Immature natural killer cell (primary cell): ENCODE data around the gene GLUD1. TPM values are rescaled to one million over a fixed set of nuclear protein-coding genes. Genes with fewer than 3 reads are reported as not detected.
"Not testable (repeated sequence)": the region's sequence is repeated elsewhere in the genome, so short reads cannot be mapped to it uniquely, and the experiment has no call there.

Source experiments
- DNase-seq, 3 donors: peaks; one replicate each; pipeline ENCODE4 v3.0.0; 2022; ENCODE audit warnings: mixed read lengths in 1 of 3
- H3K27ac Mint-ChIP-seq, 6 donors: one replicate each; pipeline ENCODE4 v1.8.0; 2020; ENCODE audit warnings: mixed read lengths in 6 of 6, mild to moderate bottlenecking in 5 of 6, inconsistent platforms in 4 of 6, moderate library complexity in 3 of 6
- H3K27me3 Mint-ChIP-seq, 3 donors: one replicate each; pipeline ENCODE4 v1.8.0; 2020 to 2021; ENCODE audit warnings: low read depth in 3 of 3, mild to moderate bottlenecking in 3 of 3, mixed read lengths in 3 of 3, moderate library complexity in 3 of 3, inconsistent platforms in 1 of 3
- H3K36me3 Mint-ChIP-seq, 3 donors: one replicate each; pipeline ENCODE4 v1.8.0; 2020; ENCODE audit warnings: mixed read lengths in 3 of 3, inconsistent platforms in 2 of 3, mild to moderate bottlenecking in 2 of 3
- H3K4me1 Mint-ChIP-seq, 2 donors: one replicate each; pipeline ENCODE4 v1.8.0; 2020; ENCODE audit warnings: inconsistent platforms in 2 of 2, mild to moderate bottlenecking in 2 of 2, mixed read lengths in 2 of 2, moderate library complexity in 1 of 2
- H3K4me3 Mint-ChIP-seq, 5 donors: one replicate each; pipeline ENCODE4 v1.8.0; 2020; ENCODE audit warnings: mild to moderate bottlenecking in 5 of 5, mixed read lengths in 5 of 5, inconsistent platforms in 3 of 5, moderate library complexity in 3 of 5
- H3K9me3 Mint-ChIP-seq, 6 donors: one replicate each; pipeline ENCODE4 v1.8.0; 2020; ENCODE audit warnings: mild to moderate bottlenecking in 6 of 6, mixed read lengths in 6 of 6, inconsistent platforms in 4 of 6, moderate library complexity in 3 of 6
- polyA plus RNA-seq, 3 donors: library from polyadenylated mRNA; unstranded; fragments of 300-500 nt; fragmentation: Illumina TruSeq; gene quantifications; one replicate each; pipeline ENCODE4 v1.2.3, GENCODE V29; 2021

The GLUD1 gene
- polyA plus RNA-seq, 3 donors from 2014 or later, result 136 to 205 (median 147) TPM

- no peak overlapping the region for H3K27ac Mint-ChIP-seq
- H3K4me1 Mint-ChIP-seq, result no peaks in the 10 kb centered on the region
- no peak for DNase-seq
- H3K36me3 Mint-ChIP-seq, result peaks cover 12 to 40% (median 12%) of the 10 kb centered on the region in 3 donors
- no peaks in the 10 kb centered on the region for H3K9me3 Mint-ChIP-seq
- H3K27me3 Mint-ChIP-seq, result peaks cover 0 to 2% (median 0%) of the 10 kb centered on the region in 3 donors
- H3K4me3 Mint-ChIP-seq, result no peak overlapping the region
These were observed 41.5 kb downstream of the GLUD1 start for GRCh38 chr10:87053111-87053510.

- Mint-ChIP-seq H3K4me3 (no peak overlapping the region), H3K36me3 (peaks cover 14 to 43% (median 24%) of the 10 kb centered on the region in 3 donors), H3K27me3 (peaks cover 0 to 2% (median 0%) of the 10 kb centered on the region in 3 donors), H3K4me1 (no peaks in the 10 kb centered on the region), H3K27ac (no peak overlapping the region), H3K9me3 (no peaks in the 10 kb centered on the region)
- DNase-seq, result no peak
These were observed 49.2 kb downstream of the GLUD1 start for GRCh38 chr10:87045434-87045938.

GRCh38 chr10:87043579-87043978 is 51.1 kb downstream of the GLUD1 start:
- not testable (repeated sequence) for H3K4me3 Mint-ChIP-seq, H3K4me1 Mint-ChIP-seq, DNase-seq, H3K9me3 Mint-ChIP-seq, H3K27ac Mint-ChIP-seq, H3K27me3 Mint-ChIP-seq
- H3K36me3 Mint-ChIP-seq, result peaks cover 10 to 31% (median 17%) of the 10 kb centered on the region in 3 donors

- Mint-ChIP-seq H3K27me3 (peaks cover 0 to 1% (median under 1%) of the 10 kb centered on the region in 3 donors), H3K27ac (no peak overlapping the region), H3K4me3 (no peak overlapping the region), H3K4me1 (no peaks in the 10 kb centered on the region), H3K9me3 (no peaks in the 10 kb centered on the region), H3K36me3 (peaks cover 0 to 9% (median 3%) of the 10 kb centered on the region in 3 donors)
- DNase-seq, result no peak
These were observed 55.9 kb downstream of the GLUD1 start for GRCh38 chr10:87038786-87039185.

GRCh38 chr10:87038286-87038717 is 56.3 kb downstream of the GLUD1 start:
- no peak for DNase-seq
- Mint-ChIP-seq H3K4me3 (no peak overlapping the region), H3K9me3 (no peaks in the 10 kb centered on the region), H3K27me3 (peaks cover 0 to 3% (median 1%) of the 10 kb centered on the region in 3 donors), H3K4me1 (no peaks in the 10 kb centered on the region), H3K36me3 (peaks cover 0 to 8% (median 3%) of the 10 kb centered on the region in 3 donors), H3K27ac (no peak overlapping the region)

GRCh38 chr10:87036623-87037022 is 58.0 kb downstream of the GLUD1 start:
- H3K36me3 Mint-ChIP-seq, result no peaks in the 10 kb centered on the region
- H3K9me3 Mint-ChIP-seq, result no peaks in the 10 kb centered on the region
- no peaks in the 10 kb centered on the region for H3K4me1 Mint-ChIP-seq
- H3K27me3 Mint-ChIP-seq, result peaks cover 0 to 3% (median 1%) of the 10 kb centered on the region in 3 donors
- DNase-seq, result no peak
- H3K27ac Mint-ChIP-seq, result no peak overlapping the region
- no peak overlapping the region for H3K4me3 Mint-ChIP-seq

- Mint-ChIP-seq H3K4me1 (no peaks in the 10 kb centered on the region), H3K9me3 (no peaks in the 10 kb centered on the region), H3K27ac (no peak overlapping the region), H3K27me3 (peaks cover 0 to 5% (median 3%) of the 10 kb centered on the region in 3 donors), H3K4me3 (no peak overlapping the region), H3K36me3 (no peaks in the 10 kb centered on the region)
- DNase-seq, result no peak
These were observed 63.6 kb downstream of the GLUD1 start for GRCh38 chr10:87030912-87031635.

GRCh38 chr10:87030419-87030818 is 64.2 kb downstream of the GLUD1 start:
- H3K27ac Mint-ChIP-seq, H3K36me3 Mint-ChIP-seq, DNase-seq, H3K4me3 Mint-ChIP-seq, H3K9me3 Mint-ChIP-seq, H3K27me3 Mint-ChIP-seq, H3K4me1 Mint-ChIP-seq: not testable (repeated sequence)

- H3K9me3 Mint-ChIP-seq, H3K27ac Mint-ChIP-seq, H3K27me3 Mint-ChIP-seq, H3K36me3 Mint-ChIP-seq, H3K4me1 Mint-ChIP-seq, H3K4me3 Mint-ChIP-seq, DNase-seq: not testable (repeated sequence)
These were observed 67.7 kb downstream of the GLUD1 start for GRCh38 chr10:87026747-87027508.

- not testable (repeated sequence) for H3K4me3 Mint-ChIP-seq, H3K36me3 Mint-ChIP-seq, H3K4me1 Mint-ChIP-seq, H3K27me3 Mint-ChIP-seq, DNase-seq, H3K27ac Mint-ChIP-seq, H3K9me3 Mint-ChIP-seq
These were observed 69.2 kb downstream of the GLUD1 start for GRCh38 chr10:87025285-87025958.

- not testable (repeated sequence) for H3K4me1 Mint-ChIP-seq, H3K4me3 Mint-ChIP-seq, H3K27ac Mint-ChIP-seq, H3K9me3 Mint-ChIP-seq, DNase-seq, H3K27me3 Mint-ChIP-seq, H3K36me3 Mint-ChIP-seq
These were observed 74.6 kb downstream of the GLUD1 start, which contains the start of gene FAM25A for GRCh38 chr10:87020056-87020455. Gene FAM25A (plus strand): TSS chr10:87020294. CDS start chr10:87020325, 31 bp downstream.

- DNase-seq, H3K4me1 Mint-ChIP-seq, H3K27me3 Mint-ChIP-seq, H3K9me3 Mint-ChIP-seq, H3K27ac Mint-ChIP-seq, H3K4me3 Mint-ChIP-seq, H3K36me3 Mint-ChIP-seq: not testable (repeated sequence)
These were observed 75.1 kb downstream of the GLUD1 start for GRCh38 chr10:87019504-87019903.

GRCh38 chr10:87019066-87019465 is 75.6 kb downstream of the GLUD1 start:
- not testable (repeated sequence) for H3K27ac Mint-ChIP-seq, H3K9me3 Mint-ChIP-seq, H3K36me3 Mint-ChIP-seq, H3K27me3 Mint-ChIP-seq, H3K4me1 Mint-ChIP-seq, DNase-seq, H3K4me3 Mint-ChIP-seq

GRCh38 chr10:87018127-87018526 is 76.5 kb downstream of the GLUD1 start:
- not testable (repeated sequence) for H3K4me3 Mint-ChIP-seq, DNase-seq, H3K27me3 Mint-ChIP-seq, H3K9me3 Mint-ChIP-seq, H3K27ac Mint-ChIP-seq, H3K4me1 Mint-ChIP-seq, H3K36me3 Mint-ChIP-seq
